ENCODE data around the gene C3orf62. TPM values are rescaled to one million over a fixed set of nuclear protein-coding genes. Genes with fewer than 3 reads are reported as not detected.

C3orf62 gene
- total and polyA plus RNA-seq, 2 donors (not counting 1 experiment from before 2014, with no cell fraction given) = 6.8 to 7.8 TPM

DNA sequence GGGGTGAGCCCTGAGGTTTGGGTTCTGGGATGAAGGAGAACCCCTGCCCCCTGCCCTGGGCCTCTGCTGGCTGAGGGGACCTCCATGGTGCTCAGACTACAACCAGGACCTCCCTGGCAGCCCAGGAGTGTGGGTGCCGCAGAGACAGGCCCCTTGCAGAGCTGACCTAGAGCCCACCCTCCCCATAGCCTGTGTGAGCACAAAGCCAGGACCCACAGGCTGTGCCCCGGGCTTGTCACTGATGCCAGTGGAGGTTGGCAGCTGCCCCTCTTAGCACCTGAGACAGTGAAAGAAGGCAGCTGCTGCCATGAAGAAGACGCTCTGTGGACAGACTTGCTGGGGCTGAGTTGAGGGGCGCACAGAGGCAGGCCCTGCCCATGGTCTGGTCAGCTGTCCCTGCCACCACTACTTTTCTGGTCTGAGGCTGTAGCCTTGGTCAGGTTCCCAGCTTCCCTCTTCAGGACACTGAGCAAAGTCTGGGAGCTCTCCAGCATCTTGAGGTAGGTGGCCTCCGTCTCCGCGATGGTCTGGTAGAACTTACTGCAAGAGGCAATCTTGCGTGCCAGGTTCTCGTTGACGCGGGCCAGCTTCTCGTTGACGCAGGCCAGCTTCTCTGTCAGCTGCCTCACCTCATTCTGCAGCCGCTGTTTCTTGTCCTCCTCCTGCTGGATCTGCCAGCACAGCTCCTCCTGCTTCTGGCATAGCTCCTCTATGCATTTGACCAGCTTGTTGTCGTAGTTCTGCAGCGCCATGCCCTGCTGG lies 39.8 kb upstream of the C3orf62 start:
- Histone ChIP-seq H2AFZ (ENCODE audit: insufficient read depth, low read depth, low read length, poor library complexity, severe bottlenecking) (no peak overlapping the region), H3K4me3 (ENCODE audit: control extremely low read depth in 1 of 5, extremely low read depth in 1 of 5, insufficient read depth in 1 of 5, low read depth in 2 of 5, low read length in 4 of 5) (no peak overlapping the region), H3K27me3 (replicated peaks in 1 of 4; ENCODE audit: control extremely low read depth in 1 of 4, control insufficient read depth in 3 of 4, insufficient read depth in 4 of 4, low read length in 3 of 4) (no peaks in the 10 kb centered on the region), H3K9me3 (ENCODE audit: control extremely low read depth in 1 of 3, control insufficient read depth in 2 of 3, insufficient read depth in 1 of 3, low read length in 2 of 3) (peaks cover 0 to 1% (median 0%) of the 10 kb centered on the region in 3 donors), H3K79me2 (ENCODE audit: control insufficient read depth, insufficient read depth, low read length) (peaks cover 14% of the 10 kb centered on the region), H3K27ac (ENCODE audit: low read length in 2 of 2) (no peak overlapping the region), H3K36me3 (replicated peaks in 1 of 2; ENCODE audit: control extremely low read depth in 1 of 2, control insufficient read depth in 1 of 2, extremely low read depth in 1 of 2, insufficient read depth in 2 of 2, low read length in 1 of 2) (peaks cover 14 to 61% of the 10 kb centered on the region in 2 experiments), H3K9ac (ENCODE audit: low read length) (no peak overlapping the region), H4K20me1 (ENCODE audit: control insufficient read depth, insufficient read depth, low read length, poor library complexity, severe bottlenecking) (no peaks in the 10 kb centered on the region), H3K4me2 (replicated peaks; ENCODE audit: low read depth, low read length, poor library complexity, severe bottlenecking) (no peak overlapping the region), H3K4me1 (ENCODE audit: control insufficient read depth in 2 of 2, insufficient read depth in 2 of 2, low read length in 2 of 2) (no peaks in the 10 kb centered on the region)
- no peak for TF ChIP-seq EZH2 (IDR thresholded peaks at IDR 0.05; ENCODE audit: borderline replicate concordance, insufficient read depth, low read depth, low read length, poor library complexity, severe bottlenecking)
- TF ChIP-seq, protein P1, sequence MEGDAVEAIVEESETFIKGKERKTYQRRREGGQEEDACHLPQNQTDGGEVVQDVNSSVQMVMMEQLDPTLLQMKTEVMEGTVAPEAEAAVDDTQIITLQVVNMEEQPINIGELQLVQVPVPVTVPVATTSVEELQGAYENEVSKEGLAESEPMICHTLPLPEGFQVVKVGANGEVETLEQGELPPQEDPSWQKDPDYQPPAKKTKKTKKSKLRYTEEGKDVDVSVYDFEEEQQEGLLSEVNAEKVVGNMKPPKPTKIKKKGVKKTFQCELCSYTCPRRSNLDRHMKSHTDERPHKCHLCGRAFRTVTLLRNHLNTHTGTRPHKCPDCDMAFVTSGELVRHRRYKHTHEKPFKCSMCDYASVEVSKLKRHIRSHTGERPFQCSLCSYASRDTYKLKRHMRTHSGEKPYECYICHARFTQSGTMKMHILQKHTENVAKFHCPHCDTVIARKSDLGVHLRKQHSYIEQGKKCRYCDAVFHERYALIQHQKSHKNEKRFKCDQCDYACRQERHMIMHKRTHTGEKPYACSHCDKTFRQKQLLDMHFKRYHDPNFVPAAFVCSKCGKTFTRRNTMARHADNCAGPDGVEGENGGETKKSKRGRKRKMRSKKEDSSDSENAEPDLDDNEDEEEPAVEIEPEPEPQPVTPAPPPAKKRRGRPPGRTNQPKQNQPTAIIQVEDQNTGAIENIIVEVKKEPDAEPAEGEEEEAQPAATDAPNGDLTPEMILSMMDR (IDR thresholded peaks at IDR 0.05) = no peak
- H3K27me3 Mint-ChIP-seq = no peaks in the 10 kb centered on the region
- ChIA-PET POLR2A (interaction anchor here (0.6 kb wide), 1 partner anchor 11 kb away, joined by 3 read pairs; no protein-coding TSS in a partner anchor), CTCF (interaction anchor here (2.4 kb wide), 1 partner anchor 132 kb away, joined by 8 read pairs; no protein-coding TSS in a partner anchor)
- intact Hi-C loops (cut with micrococcal nuclease) = no loop called here
- DNase-seq (no peak), ATAC-seq (ENCODE audit: low read depth) (no peak)
- H3K9me3 Mint-ChIP-seq (ENCODE audit: insufficient read depth) = no peaks in the 10 kb centered on the region
- no peaks in the 10 kb centered on the region for H3K4me1 Mint-ChIP-seq
- WGBS (ENCODE audit: insufficient coverage) = 98% methylated on average over 16 of the region's 16 CpGs
- no peak overlapping the region for H3K27ac Mint-ChIP-seq
- H3K4me3 Mint-ChIP-seq = no peak overlapping the region
